K562 (cell line): ENCODE measurements around the gene OR2V2. TPM values are rescaled to one million over a fixed set of nuclear protein-coding genes. Genes with fewer than 3 reads are reported as not detected.

Source experiments
- ARID1B ChIP-seq: fragments of 450-650 bp; IDR thresholded peaks from 2 replicates; pipeline ENCODE4 v1.6.1; 2016; ENCODE audit warnings: antibody characterized with exemption, mild to moderate bottlenecking, inconsistent platforms
- BHLHE40 ChIP-seq: IDR thresholded peaks from 2 replicates; pipeline ENCODE4 v1.6.1; 2011; ENCODE audit warnings: low read length, improper control_type of control experiment
- HINFP ChIP-seq: fragments of 450-650 bp; conservative IDR thresholded peaks from 2 replicates; pipeline ENCODE4 v1.6.1; 2016; ENCODE audit warnings: missing genetic modification characterization, low read depth, mild to moderate bottlenecking, control low read depth, missing compliant biosample characterization
- KDM5B ChIP-seq: fragments of 200-600 bp; sonication (generic); IDR thresholded peaks from 2 replicates; pipeline ENCODE4 v1.6.1; 2012; ENCODE audit warnings: low read depth, mild to moderate bottlenecking, moderate library complexity, low read length, control low read depth, inconsistent platforms; ENCODE audit not compliant: insufficient replicate concordance
- LARP7 ChIP-seq: fragments of 450-650 bp; IDR thresholded peaks from 2 replicates; pipeline ENCODE4 v1.6.1; 2016
- NKRF ChIP-seq: fragments of 450-650 bp; IDR thresholded peaks from 2 replicates; pipeline ENCODE4 v1.6.1; 2016; ENCODE audit warnings: borderline replicate concordance
- SAFB2 ChIP-seq: fragments of 200-400 bp; formaldehyde crosslinking; IDR thresholded peaks from 2 replicates; pipeline ENCODE4 v1.6.1; 2018; ENCODE audit warnings: borderline replicate concordance, low read length, low read depth, moderate library complexity; ENCODE audit not compliant: severe bottlenecking
- UBTF ChIP-seq, 2 experiments: IDR thresholded peaks; 2 replicates each; pipeline ENCODE4 v1.6.1; 2012; ENCODE audit warnings: improper control_type of control experiment in 2 of 2, low read depth in 2 of 2, low read length in 2 of 2, borderline replicate concordance in 1 of 2
- ZBED1 ChIP-seq: IDR thresholded peaks from 2 replicates; pipeline ENCODE4 v1.6.1; 2014
- ZBTB5 ChIP-seq: fragments of 450-650 bp; IDR thresholded peaks from 2 replicates; pipeline ENCODE4 v1.6.1; 2017; ENCODE audit warnings: antibody characterized with exemption
- ZKSCAN8 ChIP-seq: fragments of 200-800 bp; sonication (Bioruptor generic); IDR thresholded peaks from 2 replicates; pipeline ENCODE4 v1.6.1; 2016; ENCODE audit warnings: missing genetic modification characterization, missing compliant biosample characterization
- ZNF134 ChIP-seq: fragments of 250-450 bp; sonication (Bioruptor Pico); conservative IDR thresholded peaks from 2 replicates; pipeline ENCODE4 v1.4.0; 2020
- ZNF431 ChIP-seq: sonication (generic); formaldehyde crosslinking; IDR thresholded peaks from 2 replicates; pipeline ENCODE4 v1.8.0; 2022; ENCODE audit warnings: mild to moderate bottlenecking, missing genetic modification reagents
- ZNF518B ChIP-seq: fragments of 250-450 bp; sonication (Bioruptor Pico); IDR thresholded peaks from 2 replicates; pipeline ENCODE4 v1.5.0; 2021; ENCODE audit warnings: mild to moderate bottlenecking, moderate library complexity
- ZNF584 ChIP-seq: fragments of 200-800 bp; sonication (Bioruptor generic); IDR thresholded peaks from 2 replicates; pipeline ENCODE4 v1.6.1; 2016; ENCODE audit warnings: low read depth, mild to moderate bottlenecking, missing genetic modification characterization, missing compliant biosample characterization
- polyA plus RNA-seq, 8 experiments: library from polyadenylated mRNA; depleted of rRNA in 4 of 8; stranded (reverse) in 5 of 8; unstranded in 3 of 8; fragments of >200 nt; fragmentation: Nextera tagmentation in 2 of 8; fragmentation: Illumina TruSeq in 1 of 8; extraction: Ambion mirVana in 2 of 8; extraction: Trizol in 1 of 8; gene quantifications; 2 replicates each; pipeline versions ENCODE4 v1.2.1 to v1.2.3, GENCODE V29; 2011 to 2014; ENCODE audit warnings: inconsistent platforms in 1 of 8, missing spikeins in 1 of 8
- total RNA-seq, 7 experiments: library from RNA; depleted of rRNA in 6 of 7; stranded (reverse); fragments of >200 nt in 6 of 7; fragmentation: Illumina TruSeq in 2 of 7; extraction: Trizol in 2 of 7; gene quantifications; 2 replicates each; pipeline versions ENCODE4 v1.2.1 to v1.2.3, GENCODE V29; 2011 to 2021; ENCODE audit warnings: low replicate concordance in 1 of 7

The OR2V2 gene
- total and polyA plus RNA-seq, 9 of the 15 experiments (the other 6 are each of a cell fraction or from before 2014, with no cell fraction given) = 0.01 TPM; not detected in 8

- TF ChIP-seq ZNF518B (CRISPR knock-in tag) = no peak
- TF ChIP-seq KDM5B = peak; percentile 28
- TF ChIP-seq UBTF (IDR thresholded peaks at IDR 0.05; ENCODE audit: borderline replicate concordance in 1 of 2, low read depth in 2 of 2, low read length in 2 of 2) = peak in 1 of 2 experiments; percentile 63; a peak in 1 of 4 replicates
- no peak for TF ChIP-seq BHLHE40
- 0 out of 2 replicates have a peak, but pooled peaks have one; percentile 57 for TF ChIP-seq ZBED1
- no peak for TF ChIP-seq HINFP (tag)
- peak; percentile 80; the same call in 1 of the 2 replicates for TF ChIP-seq NKRF
- TF ChIP-seq ARID1B = 0 out of 2 replicates have a peak, but pooled peaks have one; percentile 16
- TF ChIP-seq ZNF431 (CRISPR knock-in tag) = no peak
- TF ChIP-seq ZBTB5 = no peak
- TF ChIP-seq ZNF134 (CRISPR knock-in tag) = no peak
- TF ChIP-seq ZKSCAN8 (CRISPR knock-in tag) = no peak
- TF ChIP-seq SAFB2 = no peak
- TF ChIP-seq ZNF584 (CRISPR knock-in tag) = no peak
- TF ChIP-seq LARP7 = no peak
These were observed 43.5 kb downstream of the OR2V2 start (continued) for GRCh38 chr5:181190711-181191525.
